Activated CD8-positive, alpha-beta memory T cell treated with anti-CD3 and anti-CD28 coated beads, Interleukin-2, amount 50 U/mL, for 24 hours (primary cell): Measurements from ENCODE around the gene WBP4.
"Not testable (repeated sequence)": the region's sequence is repeated elsewhere in the genome, so short reads cannot be mapped to it uniquely, and the experiment has no call there.

ENCODE experiments used
- DNase-seq: peaks from one replicate; pipeline ENCODE4 v3.0.0-alpha.2; 2020; ENCODE audit errors: extremely low read depth

Gene WBP4

GRCh38 chr13:41061075-41061913, at the start of gene WBP4:
WBP4 (plus strand) TSS chr13:41061509; CDS start chr13:41061674, 165 bp downstream.
- DNase-seq: peak; percentile 75

GRCh38 chr13:41012536-41012935, 48.8 kb upstream of the WBP4 start:
- no peak for DNase-seq

GRCh38 chr13:41013835-41014234, 47.5 kb upstream of the WBP4 start:
- DNase-seq: no peak

- no peak for DNase-seq
Measured at GRCh38 chr13:41015920-41016319, 45.4 kb upstream of the WBP4 start.

- DNase-seq: no peak
Measured at GRCh38 chr13:41017159-41017558, 44.1 kb upstream of the WBP4 start.

- no peak for DNase-seq
Measured at GRCh38 chr13:41017817-41018601, 43.3 kb upstream of the WBP4 start.

GRCh38 chr13:41018602-41018948, 42.7 kb upstream of the WBP4 start:
- DNase-seq: no peak

- DNase-seq: no peak
Measured at GRCh38 chr13:41019011-41019487, 42.3 kb upstream of the WBP4 start, which contains the start of gene ELF1. ELF1 (minus strand) TSS chr13:41019316; CDS start chr13:40982054, 37,262 bp downstream.

- DNase-seq: no peak
Measured at GRCh38 chr13:41019578-41020347, 41.5 kb upstream of the WBP4 start.

GRCh38 chr13:41025518-41025917, 35.8 kb upstream of the WBP4 start:
- no peak for DNase-seq

- DNase-seq: no peak
Measured at GRCh38 chr13:41026788-41027187, 34.5 kb upstream of the WBP4 start.

- no peak for DNase-seq
Measured at GRCh38 chr13:41028051-41028450, 33.3 kb upstream of the WBP4 start.

- no peak for DNase-seq
Measured at GRCh38 chr13:41029629-41030028, 31.7 kb upstream of the WBP4 start.

- no peak for DNase-seq
Measured at GRCh38 chr13:41032691-41033376, 28.5 kb upstream of the WBP4 start.

GRCh38 chr13:41034382-41034781, 26.9 kb upstream of the WBP4 start:
- DNase-seq: no peak

GRCh38 chr13:41034881-41035280, 26.4 kb upstream of the WBP4 start:
- no peak for DNase-seq

- DNase-seq: not testable (repeated sequence)
Measured at GRCh38 chr13:41036557-41036956, 24.8 kb upstream of the WBP4 start.

- DNase-seq: no peak
Measured at GRCh38 chr13:41039746-41040145, 21.6 kb upstream of the WBP4 start.

GRCh38 chr13:41040584-41041334, 20.6 kb upstream of the WBP4 start:
- DNase-seq: no peak

- not testable (repeated sequence) for DNase-seq
Measured at GRCh38 chr13:41042419-41042818, 18.9 kb upstream of the WBP4 start.

- DNase-seq: no peak
Measured at GRCh38 chr13:41048640-41049039, 12.7 kb upstream of the WBP4 start.
